ENCODE data around the gene ZCCHC14.

The ZCCHC14 gene

DNA sequence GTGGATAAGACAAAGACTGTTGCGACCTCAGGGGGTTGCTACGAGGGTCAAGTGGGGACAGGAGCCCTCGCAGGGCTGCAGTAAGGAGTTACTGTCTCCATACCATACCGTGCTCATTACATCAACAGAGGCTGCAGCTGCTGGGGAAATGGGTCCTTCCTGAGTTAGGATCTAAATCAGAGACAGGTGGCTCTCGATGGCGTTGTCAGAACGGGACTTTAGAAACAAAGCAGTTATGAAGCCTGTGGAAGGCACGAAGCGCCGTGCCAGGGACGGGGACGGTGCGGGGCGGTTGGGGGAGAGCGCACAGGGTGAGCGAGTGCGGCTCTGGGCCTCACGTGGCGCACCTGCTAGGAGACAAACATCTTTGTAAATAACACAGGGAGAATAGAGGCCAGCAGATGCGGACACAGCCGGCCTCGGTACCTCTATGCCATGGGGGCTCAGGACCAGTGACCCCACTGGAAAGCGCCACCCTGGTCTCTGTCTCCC, 34.4 kb downstream of the ZCCHC14 start:
- in situ Hi-C loops (cut with HindIII; ENCODE audit: low sequenced_read_pairs) = no loop called here

DNA sequence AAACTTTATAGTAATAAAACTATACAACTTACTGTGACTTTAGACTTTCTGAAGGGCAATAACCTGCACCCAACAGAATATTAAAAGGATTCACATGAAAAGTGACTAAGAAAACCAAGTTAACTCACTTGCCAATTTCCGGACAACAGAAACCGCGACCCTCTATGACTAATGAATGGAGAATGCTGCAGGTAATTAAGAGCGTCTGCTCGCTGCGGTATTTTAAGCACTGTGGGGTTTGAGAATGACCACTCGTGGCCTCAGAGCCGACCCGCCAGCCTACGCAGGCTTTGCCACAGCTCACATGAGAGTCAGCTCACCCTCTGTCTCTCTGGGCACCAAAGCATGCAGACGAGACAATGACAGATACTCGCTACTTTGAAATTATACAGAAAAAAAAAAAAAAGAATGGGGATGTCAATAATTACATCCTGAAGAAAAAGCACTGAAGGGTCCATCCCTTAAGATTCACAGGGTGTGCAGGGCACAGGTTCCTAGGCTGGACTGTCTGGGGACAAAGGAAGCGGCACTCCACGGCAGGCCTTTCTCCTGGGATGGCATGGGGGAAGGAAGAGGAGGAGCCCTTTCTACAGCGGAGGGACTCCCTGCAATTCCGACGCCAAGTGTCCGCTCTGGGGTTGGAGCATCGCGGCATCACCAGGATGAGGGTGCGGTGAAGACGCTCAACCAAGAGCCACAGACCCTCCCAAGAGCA, 35.0 kb downstream of the ZCCHC14 start:
- in situ Hi-C loops (cut with HindIII; ENCODE audit: low sequenced_read_pairs) = no loop called here

DNA sequence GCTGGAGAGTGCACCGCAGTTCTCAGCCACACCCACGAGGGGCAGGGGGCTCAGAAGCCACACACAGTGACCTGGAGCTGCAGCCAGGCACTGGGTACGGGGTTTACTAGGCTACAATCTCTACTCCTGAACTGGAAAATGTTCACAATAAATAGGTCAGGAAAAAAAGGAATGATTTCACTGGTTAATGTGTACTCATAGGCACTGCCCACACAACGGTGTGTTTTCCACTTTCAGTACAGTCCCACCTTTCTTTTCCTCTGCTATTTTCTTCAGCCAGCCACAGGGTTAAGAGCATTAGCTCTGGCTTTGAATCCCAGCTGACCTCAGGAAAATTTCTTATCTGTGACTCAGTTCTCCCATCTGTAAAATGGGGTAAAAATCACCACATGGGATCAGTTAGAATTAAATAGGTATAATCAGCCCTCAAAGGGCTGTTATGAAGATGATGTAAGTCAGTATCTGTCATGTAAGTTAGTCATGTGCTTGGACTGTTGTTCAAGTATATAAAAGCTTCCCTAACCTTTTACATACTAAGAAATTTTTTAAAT, 35.7 kb downstream of the ZCCHC14 start:
- in situ Hi-C loops (cut with HindIII; ENCODE audit: low sequenced_read_pairs) = no loop called here

DNA sequence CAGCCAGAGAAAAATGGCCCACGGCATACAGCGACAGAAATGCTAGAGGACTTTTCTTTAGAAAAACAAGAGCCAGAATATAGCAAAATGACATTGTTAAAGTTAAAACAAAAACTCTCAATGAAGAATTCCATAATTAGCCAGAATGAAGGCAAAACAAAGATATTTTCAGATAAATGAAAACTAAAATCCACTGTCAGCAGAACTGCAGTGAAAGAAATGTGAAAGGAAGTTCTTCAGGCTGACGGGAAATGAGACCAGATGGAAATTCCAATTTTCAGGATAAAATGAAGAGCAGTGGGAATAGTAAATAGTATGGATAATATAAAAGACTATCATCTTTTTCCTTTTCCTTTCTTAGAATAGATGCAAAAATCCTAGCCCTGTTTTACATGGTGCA, 38.4 kb downstream of the ZCCHC14 start:
- in situ Hi-C loops (cut with HindIII; ENCODE audit: low sequenced_read_pairs) = no loop called here

DNA sequence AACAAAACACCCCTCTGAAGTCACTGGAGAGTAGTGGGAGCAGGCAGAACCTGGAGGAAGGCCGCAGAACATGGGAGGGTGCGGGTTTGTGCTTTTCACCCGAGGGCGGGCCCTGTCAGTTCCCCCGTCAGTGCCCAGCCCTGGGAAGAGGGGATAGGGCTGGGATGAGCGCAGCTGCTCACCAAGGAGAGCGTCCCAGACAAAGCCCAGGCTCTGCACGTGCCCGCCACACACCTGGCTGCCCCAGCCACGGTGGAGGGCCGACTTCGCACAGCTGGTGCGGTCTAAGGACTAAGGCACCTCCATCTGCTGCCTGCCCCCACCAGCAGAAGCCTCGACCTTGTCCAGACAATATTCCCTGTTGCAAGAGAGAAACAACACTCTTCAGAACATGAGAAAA, 39.5 kb downstream of the ZCCHC14 start:
- in situ Hi-C loops (cut with HindIII; ENCODE audit: low sequenced_read_pairs) = no loop called here

DNA sequence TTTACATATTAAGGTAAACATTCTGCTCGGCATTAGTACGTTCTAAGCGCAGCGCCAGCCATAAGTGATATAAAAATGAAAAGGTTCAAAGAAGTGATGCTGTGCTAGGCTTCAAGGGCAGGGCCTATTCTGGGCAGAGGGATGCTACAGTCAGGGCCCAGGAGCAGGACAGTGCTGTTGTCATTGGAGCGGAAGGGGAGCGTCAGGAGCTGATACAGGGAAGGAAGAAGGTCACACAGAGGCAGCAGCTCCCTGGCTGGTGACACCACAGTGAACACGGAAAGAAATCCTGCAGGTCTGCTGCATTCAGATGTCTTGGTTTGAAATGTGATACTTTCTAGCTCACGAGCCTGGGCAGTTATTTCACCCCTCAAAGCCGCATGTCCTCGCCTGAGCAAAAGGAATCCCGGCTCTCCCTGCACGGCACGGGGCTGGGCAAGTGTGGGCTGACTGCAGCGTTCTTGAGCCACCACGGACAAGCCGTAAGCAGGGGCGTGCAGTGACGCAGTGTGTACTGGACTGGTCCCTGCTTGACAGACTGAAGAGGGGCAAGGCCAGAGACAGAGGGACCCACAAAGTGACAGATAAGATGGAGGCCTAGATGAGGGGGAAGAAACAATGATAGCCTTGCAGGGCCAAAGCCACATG, 41.1 kb downstream of the ZCCHC14 start:
- in situ Hi-C loops (cut with HindIII; ENCODE audit: low sequenced_read_pairs) = no loop called here

DNA sequence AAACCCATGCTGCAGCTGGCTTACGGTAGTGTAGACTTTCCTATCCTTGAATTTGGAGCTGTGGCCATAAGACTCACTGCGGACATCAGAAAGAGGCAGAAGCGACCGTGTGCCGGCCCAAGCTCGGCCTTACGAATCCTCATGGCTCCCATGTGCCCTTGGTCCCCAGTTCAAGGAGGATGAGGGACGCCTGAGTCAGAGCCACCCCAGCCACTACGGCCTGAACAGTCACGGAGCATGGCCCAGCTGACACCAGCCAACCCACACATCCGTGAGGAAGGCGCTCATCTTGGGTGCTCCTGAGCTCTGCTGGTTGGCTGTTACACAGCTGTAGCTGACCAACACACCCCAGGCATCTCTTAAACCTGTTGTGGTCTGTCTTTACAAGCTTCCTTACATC, 44.0 kb downstream of the ZCCHC14 start:
- in situ Hi-C loops (cut with HindIII; ENCODE audit: low sequenced_read_pairs) = no loop called here

DNA sequence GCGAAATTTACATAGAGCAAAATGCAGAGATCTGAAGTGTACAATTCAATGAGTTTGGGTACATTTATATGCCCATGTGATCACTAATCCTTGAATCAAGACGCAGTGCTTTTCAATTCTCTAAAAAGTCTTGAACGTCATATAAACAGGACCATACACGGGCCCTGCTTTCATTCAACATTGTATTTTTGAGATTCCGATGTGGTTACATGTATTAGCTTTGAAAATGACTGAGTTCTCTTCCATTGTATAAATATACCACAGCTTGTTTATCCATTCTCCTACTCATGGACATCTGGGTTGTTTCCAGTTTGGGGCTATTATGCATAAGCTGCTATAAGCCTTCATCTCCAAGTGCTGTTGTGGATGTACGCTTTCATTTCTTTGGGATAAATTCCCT, 45.5 kb downstream of the ZCCHC14 start:
- in situ Hi-C loops (cut with HindIII; ENCODE audit: low sequenced_read_pairs) = no loop called here

DNA sequence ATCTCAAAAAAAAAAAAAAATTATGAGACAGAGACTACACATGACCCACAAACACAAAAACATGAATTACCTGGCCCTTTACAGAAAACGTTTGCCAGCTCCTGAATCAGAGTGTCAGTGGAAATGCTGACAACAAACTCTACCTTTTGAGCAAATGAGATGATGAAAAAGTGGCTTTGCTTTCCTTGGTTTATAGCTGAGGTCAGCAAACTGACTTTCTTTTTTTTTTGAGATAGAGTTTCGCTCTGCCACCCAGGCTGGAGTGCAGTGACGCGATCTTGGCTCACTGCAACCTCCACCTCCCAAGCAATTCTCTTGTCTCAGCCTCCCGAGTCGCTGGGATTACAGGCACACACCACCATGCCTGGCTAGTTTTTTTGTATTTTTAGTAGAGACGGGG, 46.3 kb downstream of the ZCCHC14 start:
- in situ Hi-C loops (cut with HindIII; ENCODE audit: low sequenced_read_pairs) = no loop called here

DNA sequence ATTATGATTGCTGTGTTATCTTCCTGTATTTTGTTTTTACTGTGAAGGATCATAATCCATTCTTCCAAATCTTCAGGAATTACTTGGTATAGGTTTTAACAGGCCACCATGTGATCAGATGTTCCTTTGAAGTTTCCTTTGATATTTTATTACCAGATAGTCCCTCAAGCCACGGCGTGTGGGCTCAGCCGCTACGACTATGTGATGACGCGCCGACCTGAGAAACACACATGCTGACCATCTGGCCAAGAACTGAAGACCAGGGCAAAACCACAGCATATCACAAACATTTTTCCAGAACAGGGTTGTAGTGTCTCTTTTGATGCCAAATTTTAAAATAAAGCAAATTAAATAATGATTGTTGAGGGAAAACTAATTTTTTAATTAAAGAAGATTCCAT, 47.3 kb downstream of the ZCCHC14 start:
- in situ Hi-C loops (cut with HindIII; ENCODE audit: low sequenced_read_pairs) = no loop called here

DNA sequence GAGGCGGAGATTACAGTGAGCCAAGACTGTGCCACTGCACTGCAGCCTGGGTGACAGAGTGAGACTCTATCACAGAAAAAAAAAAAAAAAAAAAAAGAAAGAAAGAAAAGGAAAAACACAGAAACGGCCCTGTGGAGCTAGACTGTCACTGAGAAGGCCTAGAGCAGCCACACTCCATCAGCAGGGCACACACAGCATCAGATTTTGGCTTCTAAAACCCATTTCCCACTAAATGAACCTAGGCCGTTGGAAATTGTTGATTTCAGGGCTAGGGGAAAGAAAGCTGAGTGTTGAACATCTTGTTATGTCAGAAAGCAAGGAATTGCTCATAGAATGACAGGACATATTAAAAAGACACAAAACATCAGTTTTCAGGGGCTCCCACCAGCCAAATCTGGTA, 48.9 kb downstream of the ZCCHC14 start:
- in situ Hi-C loops (cut with HindIII; ENCODE audit: low sequenced_read_pairs) = no loop called here

DNA sequence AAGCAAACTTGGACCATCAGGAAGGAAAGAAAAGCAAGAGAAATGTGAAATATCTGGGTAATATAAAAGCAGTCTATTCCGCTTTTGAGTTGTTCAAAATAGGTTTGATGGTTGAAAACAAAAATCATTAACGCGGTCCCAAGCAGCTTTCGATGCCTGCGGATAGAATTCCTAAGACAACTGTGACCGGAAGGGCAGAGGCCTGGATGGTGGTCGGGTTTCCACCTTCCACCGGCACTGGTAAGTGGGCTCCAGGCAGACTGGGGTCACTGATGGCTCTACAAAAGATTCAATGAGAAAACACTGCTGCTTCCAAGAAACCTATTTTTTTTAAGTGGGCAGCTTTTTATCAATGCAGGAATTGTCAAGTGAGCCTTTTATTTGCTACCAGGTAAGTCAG, 49.8 kb downstream of the ZCCHC14 start:
- in situ Hi-C loops (cut with HindIII; ENCODE audit: low sequenced_read_pairs) = no loop called here

DNA sequence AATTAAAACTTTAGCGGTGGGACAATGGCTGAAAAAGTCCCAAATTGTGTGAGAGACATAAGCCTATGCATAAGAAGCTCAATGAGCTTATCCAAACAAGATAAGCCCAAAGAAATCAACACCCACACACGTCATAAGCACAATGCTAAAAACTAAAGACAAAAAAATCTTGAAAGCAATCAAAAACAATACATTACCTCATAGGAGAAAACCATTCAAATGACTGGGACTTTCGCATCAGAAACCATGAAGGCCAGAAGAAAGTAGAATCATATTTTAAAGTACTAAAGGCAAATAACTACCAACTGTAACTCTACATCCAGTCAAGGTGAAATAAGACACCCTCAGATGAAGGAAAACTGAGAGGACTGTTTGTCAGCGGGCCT, 50.2 kb downstream of the ZCCHC14 start:
- in situ Hi-C loops (cut with HindIII; ENCODE audit: low sequenced_read_pairs) = no loop called here

DNA sequence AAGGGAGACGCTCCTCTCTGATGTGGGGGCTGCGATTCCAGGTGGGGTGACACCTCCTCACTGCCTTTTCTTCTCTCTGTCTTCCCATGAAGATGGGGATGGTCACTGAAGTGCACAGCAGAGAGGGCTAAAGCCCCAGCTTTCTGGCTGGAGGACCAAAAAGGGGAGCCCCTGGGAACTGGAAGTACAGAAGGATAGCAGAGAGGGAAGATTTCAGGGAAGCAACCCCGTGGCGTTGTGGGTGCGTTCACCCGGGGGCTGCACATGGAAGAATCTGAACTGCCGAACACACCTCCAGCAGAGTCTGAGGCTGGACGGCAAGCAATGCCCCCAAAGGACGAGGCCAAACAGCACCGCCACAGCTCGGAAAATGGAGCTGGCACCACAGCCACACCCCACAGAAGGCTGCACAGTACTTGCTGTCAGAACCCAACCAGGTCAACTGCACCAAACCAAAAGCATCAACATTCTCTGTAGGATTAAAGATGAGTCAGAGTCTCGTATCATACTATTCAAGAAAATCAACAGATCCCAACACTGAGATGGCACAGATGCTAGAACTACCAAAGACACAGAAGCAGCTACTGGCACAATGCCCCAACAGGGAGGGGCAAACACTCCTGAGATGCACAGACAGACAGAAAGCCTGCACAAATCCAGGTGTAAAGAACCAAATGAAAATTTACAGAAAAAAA, 50.8 kb downstream of the ZCCHC14 start:
- in situ Hi-C loops (cut with HindIII; ENCODE audit: low sequenced_read_pairs) = no loop called here

DNA sequence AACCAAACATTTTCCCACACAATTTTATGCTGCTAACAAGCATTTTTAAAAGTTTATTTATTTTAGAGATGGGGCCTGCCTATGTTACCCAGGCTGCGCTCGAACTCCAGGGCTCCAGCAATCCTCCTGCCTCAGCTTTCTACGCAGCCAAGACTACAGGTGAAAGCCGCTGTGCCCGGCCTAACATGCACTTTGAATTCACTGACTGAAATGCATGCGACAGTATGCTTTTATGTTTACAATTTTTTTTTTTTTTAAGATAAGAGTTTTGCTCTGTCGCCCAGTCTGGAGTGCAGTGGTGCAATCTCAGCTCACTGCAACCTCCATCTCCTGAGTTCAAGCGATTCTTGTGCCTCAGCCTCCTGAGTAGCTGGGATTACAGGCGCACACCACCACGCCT, 52.9 kb downstream of the ZCCHC14 start:
- in situ Hi-C loops (cut with HindIII; ENCODE audit: low sequenced_read_pairs) = no loop called here

DNA sequence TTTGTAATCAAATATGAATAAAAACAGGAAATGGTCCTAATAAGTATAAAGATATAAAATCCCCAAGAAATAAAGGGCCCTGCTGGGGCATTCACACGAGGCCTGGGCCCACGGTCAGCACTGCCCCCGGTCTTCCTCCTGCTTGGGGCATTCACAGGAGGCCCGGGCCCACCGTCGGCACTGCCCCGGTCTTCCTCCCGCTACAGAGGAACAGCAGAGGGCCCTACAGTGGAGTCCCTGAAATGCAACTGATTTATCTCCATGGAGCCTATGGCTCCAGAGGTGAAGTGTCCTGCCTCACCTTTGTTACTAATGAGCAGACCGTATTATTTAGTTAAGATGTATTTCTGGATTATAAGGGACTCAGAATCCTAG, 54.2 kb downstream of the ZCCHC14 start:
- in situ Hi-C loops (cut with HindIII; ENCODE audit: low sequenced_read_pairs) = no loop called here

DNA sequence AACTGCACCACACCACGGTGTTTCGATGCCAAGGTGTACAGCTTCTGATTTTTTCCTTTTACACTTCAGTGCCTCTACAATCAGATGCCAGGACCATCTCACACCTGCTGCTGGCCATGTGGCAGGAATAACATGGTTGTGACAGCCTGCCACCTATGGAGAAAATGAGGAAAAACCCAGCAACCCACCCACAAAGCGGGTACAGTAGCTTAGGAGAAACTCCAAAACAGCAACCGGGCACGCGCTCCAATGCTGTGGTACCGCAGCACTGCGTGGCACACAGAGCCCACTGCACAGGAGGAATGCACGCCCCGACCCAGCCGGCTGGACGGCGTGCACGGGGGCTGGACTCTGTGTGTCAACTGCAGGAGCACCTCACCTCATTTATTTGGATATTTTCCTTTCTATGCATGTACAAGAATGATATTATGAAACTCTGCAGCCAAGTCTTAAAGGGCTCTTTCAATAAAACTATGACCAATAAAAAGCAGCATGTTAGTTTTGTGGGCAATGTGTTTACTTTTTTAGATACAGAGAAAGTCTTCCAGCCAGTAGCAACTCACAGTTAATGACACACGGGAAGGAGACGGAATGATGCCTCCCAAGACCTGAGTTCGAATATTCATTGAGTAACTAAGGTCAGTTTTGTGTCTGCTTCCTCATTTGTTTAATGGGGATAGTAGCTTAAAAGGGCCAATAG, 54.8 kb downstream of the ZCCHC14 start:
- in situ Hi-C loops (cut with HindIII; ENCODE audit: low sequenced_read_pairs) = no loop called here

DNA sequence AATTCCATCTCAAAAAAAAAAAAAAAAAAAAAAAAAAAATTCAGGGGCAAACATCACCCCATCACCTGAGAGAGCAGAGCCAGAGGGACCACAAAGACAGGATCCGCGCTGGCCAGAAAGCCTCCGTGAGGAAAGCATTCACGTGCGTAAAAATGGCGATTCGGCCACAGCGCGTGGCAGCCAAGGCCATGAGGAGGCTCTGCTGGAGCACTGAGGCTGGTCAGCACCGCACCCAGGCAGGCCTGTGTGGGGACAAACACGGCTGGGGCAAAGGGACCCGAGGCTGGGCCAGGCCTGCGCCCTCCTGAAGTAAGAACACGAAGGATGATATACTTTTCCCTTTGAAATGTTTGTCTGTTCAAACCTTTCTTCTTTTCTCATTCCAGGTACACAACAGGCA, 55.5 kb downstream of the ZCCHC14 start:
- in situ Hi-C loops (cut with HindIII; ENCODE audit: low sequenced_read_pairs) = no loop called here

DNA sequence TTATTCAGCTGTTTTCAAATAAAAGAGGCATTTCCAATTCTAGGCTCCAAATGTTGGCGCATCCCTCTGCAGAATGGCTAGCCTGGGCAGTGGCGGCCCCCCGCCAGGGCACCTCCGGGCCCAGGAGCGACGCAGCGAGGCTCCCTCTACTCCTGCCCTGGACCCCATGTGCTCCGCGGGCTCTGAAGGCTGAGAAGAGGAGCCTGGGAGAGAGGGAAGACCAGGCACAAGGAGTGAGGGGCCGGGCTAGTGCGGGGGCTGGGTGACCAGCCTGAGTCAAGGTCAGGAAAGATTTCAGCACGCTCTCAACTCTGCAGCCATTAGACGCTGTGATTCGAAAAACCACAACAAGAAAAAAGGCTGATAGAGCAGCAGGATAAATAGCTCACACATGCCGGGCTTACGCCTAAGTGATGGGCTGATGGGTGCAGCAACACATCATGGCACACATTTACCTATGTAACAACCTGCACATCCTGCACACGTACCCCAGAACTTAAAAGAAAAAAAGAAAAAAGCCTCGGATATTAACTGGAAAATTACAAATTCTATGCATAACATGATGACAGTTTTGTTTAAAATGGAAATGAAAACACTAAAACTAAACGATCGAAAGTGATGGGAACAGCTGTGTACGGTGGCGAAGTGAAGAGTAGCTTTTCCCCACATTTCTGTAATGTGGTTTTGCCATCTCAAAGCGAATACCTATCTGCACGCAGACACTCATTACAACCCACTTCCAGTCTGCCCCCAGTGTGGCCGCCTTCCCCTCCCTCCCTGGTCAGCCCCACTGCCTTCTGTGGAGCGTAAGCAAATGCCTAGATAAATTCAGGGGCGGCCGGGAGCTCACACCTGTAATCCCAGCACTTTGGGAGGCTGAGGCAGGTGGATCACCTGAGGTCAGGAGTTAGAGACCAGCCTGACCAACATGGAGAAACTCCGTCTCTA, 56.3 kb downstream of the ZCCHC14 start:
- in situ Hi-C loops (cut with HindIII; ENCODE audit: low sequenced_read_pairs) = no loop called here
